Fibroblast of lung (primary cell): ENCODE data around the gene GRM4. TPM values are rescaled to one million over a fixed set of nuclear protein-coding genes. Genes with fewer than 3 reads are reported as not detected.
A peak's percentile ranks its signal among the peaks of the same experiment; 100 is the strongest.

Experiments used
- DNase-seq, 2 donors: peaks; one replicate each; pipeline versions ENCODE4 v3.0.0 to v3.0.0-alpha.2; 2010; ENCODE audit warnings: low read depth in 2 of 2
- H2AFZ ChIP-seq: 2 replicates; pipeline ENCODE4 v1.5.1; 2012; ENCODE audit warnings: low read length, control low read depth, inconsistent platforms
- H3K27ac ChIP-seq: 2 replicates; pipeline ENCODE4 v1.5.1; 2011; ENCODE audit warnings: low read length, control low read depth; ENCODE audit not compliant: insufficient read depth
- H3K27me3 ChIP-seq: 2 replicates; pipeline ENCODE4 v1.5.1; 2011; ENCODE audit warnings: mild to moderate bottlenecking, low read length; ENCODE audit not compliant: control insufficient read depth, insufficient read depth
- H3K36me3 ChIP-seq: 2 replicates; pipeline ENCODE4 v1.5.1; 2011; ENCODE audit warnings: low read length; ENCODE audit not compliant: control insufficient read depth, insufficient read depth
- H3K4me1 ChIP-seq: 2 replicates; pipeline ENCODE4 v1.5.1; 2011; ENCODE audit warnings: low read length; ENCODE audit not compliant: control insufficient read depth, insufficient read depth; ENCODE audit errors: extremely low read depth
- H3K4me2 ChIP-seq: 2 replicates; pipeline ENCODE4 v1.5.1; 2011; ENCODE audit warnings: low read length, control low read depth; ENCODE audit not compliant: insufficient read depth; ENCODE audit errors: extremely low read depth
- H3K4me3 ChIP-seq, 4 experiments: fragments of 200-600 bp in 1 of 4; sonication (generic) in 1 of 4; replicated peaks in 1 of 4; 2 replicates each; pipeline ENCODE4 v1.5.1; 2011 to 2016; ENCODE audit warnings: low read length in 4 of 4, low read depth in 3 of 4, mild to moderate bottlenecking in 3 of 4, control low read depth in 2 of 4, inconsistent platforms in 1 of 4, mixed read lengths in 1 of 4; ENCODE audit not compliant: insufficient read depth in 1 of 4; ENCODE audit errors: control extremely low read depth in 1 of 4
- H3K79me2 ChIP-seq: 2 replicates; pipeline ENCODE4 v1.5.1; 2012; ENCODE audit warnings: mild to moderate bottlenecking, low read length, inconsistent platforms; ENCODE audit not compliant: control insufficient read depth, insufficient read depth
- H3K9ac ChIP-seq: 2 replicates; pipeline ENCODE4 v1.5.1; 2011; ENCODE audit warnings: mild to moderate bottlenecking, low read length, control low read depth; ENCODE audit not compliant: insufficient read depth
- H3K9me3 ChIP-seq: 2 replicates; pipeline ENCODE4 v1.5.1; 2012; ENCODE audit warnings: low read depth, low read length; ENCODE audit not compliant: control insufficient read depth, insufficient read depth
- H4K20me1 ChIP-seq: 2 replicates; pipeline ENCODE4 v1.5.1; 2011; ENCODE audit warnings: low read length; ENCODE audit not compliant: control insufficient read depth, insufficient read depth; ENCODE audit errors: extremely low read depth
- EZH2 ChIP-seq: IDR thresholded peaks from 2 replicates; pipeline ENCODE4 v1.5.1; 2012; ENCODE audit warnings: low read length, control low read depth, mild to moderate bottlenecking; ENCODE audit errors: missing control alignments
- polyA plus RNA-seq, 2 donors: library from polyadenylated mRNA; depleted of rRNA in 1 of 2; stranded (reverse) in 1 of 2; unstranded in 1 of 2; fragments of >200 nt; gene quantifications; 2 replicates each; pipeline ENCODE4 v1.2.1, GENCODE V29; 2011 to 2012; ENCODE audit warnings: missing spikeins in 1 of 2
- total RNA-seq: library from RNA; depleted of rRNA; stranded (reverse); fragments of >200 nt; gene quantifications from 2 replicates; pipeline ENCODE4 v1.2.1, GENCODE V29; 2014
- TF ChIP-seq, protein P1 (sequence below), 2 donors: IDR thresholded peaks in 1 of 2; conservative IDR thresholded peaks in 1 of 2; 1 replicate in 1 of 2; 2 replicates in 1 of 2; pipeline ENCODE4 v1.5.1; 2011 to 2012; ENCODE audit warnings: low read length in 2 of 2, control low read depth in 1 of 2, inconsistent platforms in 1 of 2, low read depth in 1 of 2, mild to moderate bottlenecking in 1 of 2

GRM4 gene
- total and polyA plus RNA-seq, 2 donors (not counting 1 experiment from before 2014, with no cell fraction given) = under 0.01 TPM; not detected in 1

DNA sequence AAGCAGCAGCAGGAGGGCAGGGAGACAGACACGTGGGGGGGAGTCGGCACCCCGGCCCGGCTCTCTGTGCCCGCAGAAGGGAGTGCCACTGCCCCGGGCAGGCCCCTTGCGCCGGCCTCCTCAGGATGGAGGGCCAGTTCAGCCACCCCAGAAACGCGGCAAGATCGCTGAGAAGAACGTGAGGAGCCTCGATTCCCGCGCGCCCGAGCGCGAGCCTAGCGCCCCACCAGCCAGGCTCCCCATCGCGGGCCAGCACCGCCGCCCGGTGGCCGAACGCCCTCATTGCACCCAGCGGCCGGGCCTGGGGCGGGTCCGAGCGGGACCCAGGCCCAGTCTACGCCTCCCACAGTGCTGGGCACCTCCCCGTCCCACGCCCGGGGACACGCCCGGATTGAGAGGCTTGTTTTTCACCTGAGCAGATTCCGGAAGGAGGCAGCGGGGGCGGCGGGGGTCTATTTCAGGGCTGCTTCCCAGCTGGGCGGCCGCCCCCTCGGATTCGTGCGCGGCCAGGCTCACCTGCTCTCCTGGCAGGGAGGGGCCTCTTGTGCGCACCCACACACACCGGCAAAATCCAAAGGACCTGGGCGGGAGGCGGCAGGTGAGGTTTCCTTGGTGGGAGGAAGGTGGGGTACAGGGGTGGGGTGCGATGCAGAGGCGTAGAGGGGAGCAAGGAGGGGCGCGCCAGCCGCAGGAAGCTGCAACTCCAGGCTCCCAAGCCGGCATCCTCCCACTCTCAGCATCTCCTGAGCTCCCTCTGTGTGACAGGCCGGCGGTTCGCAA is 9.0 kb upstream of the GRM4 start:
- Histone ChIP-seq H3K79me2 (no peaks in the 10 kb centered on the region), H3K9me3 (no peaks in the 10 kb centered on the region), H3K4me3 (peak overlapping the region in 1 of 4 experiments; percentile 40), H3K4me2 (peak overlapping the region; percentile 64), H2AFZ (peak overlapping the region; percentile 9), H3K27me3 (peaks cover 30% of the 10 kb centered on the region), H3K36me3 (no peaks in the 10 kb centered on the region), H3K4me1 (no peaks in the 10 kb centered on the region), H3K27ac (no peak overlapping the region), H3K9ac (no peak overlapping the region), H4K20me1 (peaks cover 2% of the 10 kb centered on the region)
- peak; percentile 21 to 32 for DNase-seq
- TF ChIP-seq EZH2 = no peak
- TF ChIP-seq, protein P1, sequence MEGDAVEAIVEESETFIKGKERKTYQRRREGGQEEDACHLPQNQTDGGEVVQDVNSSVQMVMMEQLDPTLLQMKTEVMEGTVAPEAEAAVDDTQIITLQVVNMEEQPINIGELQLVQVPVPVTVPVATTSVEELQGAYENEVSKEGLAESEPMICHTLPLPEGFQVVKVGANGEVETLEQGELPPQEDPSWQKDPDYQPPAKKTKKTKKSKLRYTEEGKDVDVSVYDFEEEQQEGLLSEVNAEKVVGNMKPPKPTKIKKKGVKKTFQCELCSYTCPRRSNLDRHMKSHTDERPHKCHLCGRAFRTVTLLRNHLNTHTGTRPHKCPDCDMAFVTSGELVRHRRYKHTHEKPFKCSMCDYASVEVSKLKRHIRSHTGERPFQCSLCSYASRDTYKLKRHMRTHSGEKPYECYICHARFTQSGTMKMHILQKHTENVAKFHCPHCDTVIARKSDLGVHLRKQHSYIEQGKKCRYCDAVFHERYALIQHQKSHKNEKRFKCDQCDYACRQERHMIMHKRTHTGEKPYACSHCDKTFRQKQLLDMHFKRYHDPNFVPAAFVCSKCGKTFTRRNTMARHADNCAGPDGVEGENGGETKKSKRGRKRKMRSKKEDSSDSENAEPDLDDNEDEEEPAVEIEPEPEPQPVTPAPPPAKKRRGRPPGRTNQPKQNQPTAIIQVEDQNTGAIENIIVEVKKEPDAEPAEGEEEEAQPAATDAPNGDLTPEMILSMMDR (conservative IDR thresholded peaks at IDR 0.05 in 1 of 2, IDR thresholded peaks at IDR 0.05 in 1 of 2; ENCODE audit: low read depth in 1 of 2, low read length in 2 of 2) = peak; percentile 71 to 92

DNA sequence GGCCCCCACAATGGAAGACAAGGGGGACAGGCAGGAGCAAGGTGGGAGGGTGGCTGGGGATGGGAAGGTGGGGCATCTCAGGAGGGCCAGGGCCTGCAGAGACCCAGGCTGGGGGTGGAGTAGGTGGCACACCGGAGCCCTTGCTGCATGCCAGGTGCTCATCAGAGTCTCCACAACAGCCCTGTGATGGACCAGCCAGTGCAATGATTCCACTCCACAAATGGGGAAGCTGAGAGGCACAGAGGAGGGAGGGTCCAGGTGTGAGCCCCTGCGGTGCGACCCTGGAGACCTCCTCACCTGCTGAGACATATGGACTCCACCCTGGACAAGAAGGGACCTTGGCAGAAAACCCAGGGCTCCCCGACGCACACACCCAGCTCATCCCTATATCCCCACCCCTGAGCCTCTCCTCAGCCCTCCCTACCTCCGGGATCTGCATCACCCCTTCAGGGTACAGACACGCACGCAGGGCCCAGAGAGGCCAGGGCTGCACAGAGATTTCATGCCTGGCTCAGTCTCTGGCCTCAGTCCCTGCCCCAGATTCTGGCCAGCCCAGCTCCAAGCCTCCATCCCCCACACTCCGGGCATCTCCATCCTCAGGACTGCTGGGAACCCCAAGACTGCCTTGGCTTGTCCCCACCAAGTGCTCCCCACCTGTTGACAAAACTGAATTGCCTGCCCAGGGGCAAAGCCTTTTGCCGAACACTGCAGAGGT is 7.1 kb upstream of the GRM4 start:
- Histone ChIP-seq H3K79me2 (no peaks in the 10 kb centered on the region), H4K20me1 (peaks cover 2% of the 10 kb centered on the region), H3K36me3 (no peaks in the 10 kb centered on the region), H3K4me2 (no peak overlapping the region), H3K9me3 (no peaks in the 10 kb centered on the region), H3K27ac (no peak overlapping the region), H3K27me3 (peaks cover 35% of the 10 kb centered on the region), H3K4me1 (no peaks in the 10 kb centered on the region), H3K4me3 (no peak overlapping the region), H2AFZ (no peak overlapping the region), H3K9ac (no peak overlapping the region)
- TF ChIP-seq, protein P1 (conservative IDR thresholded peaks at IDR 0.05 in 1 of 2, IDR thresholded peaks at IDR 0.05 in 1 of 2; ENCODE audit: low read depth in 1 of 2, low read length in 2 of 2) = no peak
- no peak for TF ChIP-seq EZH2
- DNase-seq = no peak

DNA sequence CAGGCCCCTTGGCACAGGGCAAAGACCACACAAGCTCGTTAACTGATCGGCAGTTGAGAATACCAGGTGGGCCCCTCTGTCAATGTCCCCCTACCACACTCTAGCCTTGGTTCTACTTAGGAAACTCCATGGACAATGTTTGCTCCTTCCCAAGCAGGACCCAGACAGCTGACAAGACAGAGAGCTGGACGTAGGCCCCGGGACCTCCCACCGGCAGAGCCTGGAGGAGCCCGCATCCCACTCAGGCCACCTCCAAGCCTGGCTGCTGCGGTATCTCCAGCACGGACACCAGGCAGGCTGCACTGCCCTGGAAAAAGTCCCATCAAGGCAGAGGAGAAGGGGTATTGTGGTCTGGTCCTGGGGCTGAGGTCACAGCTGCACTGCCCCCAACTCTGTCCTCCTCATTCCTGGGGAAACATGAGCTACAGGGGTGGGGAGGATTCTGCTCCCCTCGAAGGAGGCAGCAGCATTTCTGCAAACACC is 6.2 kb upstream of the GRM4 start:
- peaks cover 2% of the 10 kb centered on the region for H4K20me1 ChIP-seq
- H3K27me3 ChIP-seq = peaks cover 35% of the 10 kb centered on the region
- H3K4me3 ChIP-seq = no peak overlapping the region
- H3K27ac ChIP-seq = no peak overlapping the region
- H2AFZ ChIP-seq = no peak overlapping the region
- H3K79me2 ChIP-seq = no peaks in the 10 kb centered on the region
- H3K4me2 ChIP-seq = no peak overlapping the region
- H3K36me3 ChIP-seq = no peaks in the 10 kb centered on the region
- no peaks in the 10 kb centered on the region for H3K4me1 ChIP-seq
- no peaks in the 10 kb centered on the region for H3K9me3 ChIP-seq
- TF ChIP-seq, protein P1 (conservative IDR thresholded peaks at IDR 0.05 in 1 of 2, IDR thresholded peaks at IDR 0.05 in 1 of 2; ENCODE audit: low read depth in 1 of 2, low read length in 2 of 2) = no peak
- no peak for TF ChIP-seq EZH2
- no peak for DNase-seq
- H3K9ac ChIP-seq = no peak overlapping the region
